Activated T-helper 1 cell treated with Interleukin-2 at 50 U/mL for 16 hours (primary cell): Measurements from ENCODE around the gene NPM1.
"Not testable (repeated sequence)": the region's sequence is repeated elsewhere in the genome, so short reads cannot be mapped to it uniquely, and the experiment has no call there.

ENCODE experiments used
- DNase-seq: peaks from one replicate; pipeline ENCODE4 v3.0.0-alpha.2; 2020; ENCODE audit warnings: low read depth

NPM1 gene

GRCh38 chr5:171413153-171413910, 25.7 kb downstream of the NPM1 start:
- DNase-seq, result no peak

- DNase-seq, result not testable (repeated sequence)
Observed at GRCh38 chr5:171413993-171414392, 26.3 kb downstream of the NPM1 start.

GRCh38 chr5:171415115-171415730, 27.6 kb downstream of the NPM1 start:
- DNase-seq, result no peak

- no peak for DNase-seq
Observed at GRCh38 chr5:171416160-171417049, 28.8 kb downstream of the NPM1 start.

- DNase-seq, result no peak
Observed at GRCh38 chr5:171418316-171418981, 30.8 kb downstream of the NPM1 start.

GRCh38 chr5:171418982-171419687, 31.5 kb downstream of the NPM1 start, which contains the start of gene FGF18:
Gene FGF18 (plus strand): TSS chr5:171419647. CDS start chr5:171420200, 553 bp downstream.
- no peak for DNase-seq

GRCh38 chr5:171419688-171420430, 32.2 kb downstream of the NPM1 start:
- DNase-seq, result no peak

GRCh38 chr5:171420431-171421241, 33.0 kb downstream of the NPM1 start:
- DNase-seq, result no peak

GRCh38 chr5:171421331-171422262, 33.9 kb downstream of the NPM1 start:
- DNase-seq, result no peak

GRCh38 chr5:171422495-171422894, 34.8 kb downstream of the NPM1 start:
- no peak for DNase-seq

- no peak for DNase-seq
Observed at GRCh38 chr5:171422902-171423663, 35.4 kb downstream of the NPM1 start.

- DNase-seq, result no peak
Observed at GRCh38 chr5:171424726-171425125, 37.1 kb downstream of the NPM1 start.

- DNase-seq, result no peak
Observed at GRCh38 chr5:171425596-171426244, 38.1 kb downstream of the NPM1 start.

- no peak for DNase-seq
Observed at GRCh38 chr5:171426266-171426665, 38.6 kb downstream of the NPM1 start.

GRCh38 chr5:171426680-171427079, 39.0 kb downstream of the NPM1 start:
- DNase-seq, result no peak

GRCh38 chr5:171427318-171428167, 39.9 kb downstream of the NPM1 start:
- no peak for DNase-seq
